Panc1 (cell line): Measurements from ENCODE around the gene IMP4. TPM values are rescaled to one million over a fixed set of nuclear protein-coding genes. Genes with fewer than 3 reads are reported as not detected.

Experiments used
- ATAC-seq: fragments of 200-7000 bp; cut with Tn5 transposase; 2 replicates; pipeline ENCODE4 v1.9.1; 2020; ENCODE audit warnings: mild to moderate bottlenecking, moderate library complexity
- BruUV-seq: library from RNA; stranded (reverse); fragments of 400-500 nt; replicated peaks from 2 replicates; lab custom pipeline; 2021; lab: Mats Ljungman, UMichigan
- CTCF ChIA-PET: fragments of 300-600 bp; sonication (Branson Sonifier 250); formaldehyde crosslinking; loops from one replicate; lab custom pipeline; 2022; ENCODE audit warnings: antibody characterized with exemption; lab: Charles Lee
- POLR2A ChIA-PET: fragments of 300-600 bp; sonication (Branson Sonifier 250); formaldehyde crosslinking; loops from one replicate; lab custom pipeline; 2022; ENCODE audit warnings: antibody characterized with exemption; lab: Charles Lee
- DNase-seq: peaks from one replicate; pipeline ENCODE4 v3.0.0-alpha.2; 2010; ENCODE audit warnings: low read depth, low spot score
- H3K27ac ChIP-seq: 2 replicates; pipeline ENCODE4 v1.5.1; 2011; ENCODE audit warnings: mild to moderate bottlenecking, low read length, inconsistent platforms
- H3K27me3 ChIP-seq: fragments of 200-500 bp; sonication (Bioruptor generic); 2 replicates; pipeline ENCODE4 v1.6.0; 2014; ENCODE audit warnings: low read length, inconsistent platforms; ENCODE audit not compliant: control insufficient read depth, insufficient read depth
- H3K36me3 ChIP-seq: fragments of 200-500 bp; sonication (Bioruptor generic); 2 replicates; pipeline ENCODE4 v1.5.1; 2014; ENCODE audit warnings: inconsistent platforms, mild to moderate bottlenecking, low read length, moderate library complexity; ENCODE audit not compliant: control insufficient read depth, insufficient read depth
- H3K4me1 ChIP-seq: 2 replicates; pipeline ENCODE4 v1.5.1; 2011; ENCODE audit warnings: inconsistent platforms, mild to moderate bottlenecking, low read length, moderate library complexity; ENCODE audit not compliant: control insufficient read depth, insufficient read depth
- H3K4me3 ChIP-seq, 2 experiments: 2 replicates each; pipeline ENCODE4 v1.5.1; 2011 to 2012; ENCODE audit warnings: low read depth in 2 of 2, low read length in 2 of 2, mild to moderate bottlenecking in 2 of 2, inconsistent platforms in 1 of 2, moderate library complexity in 1 of 2
- H3K9me3 ChIP-seq: fragments of 200-500 bp; sonication (Bioruptor generic); 2 replicates; pipeline ENCODE4 v1.5.1; 2014; ENCODE audit warnings: low read depth, mild to moderate bottlenecking, inconsistent platforms, low read length, moderate library complexity; ENCODE audit not compliant: control insufficient read depth, insufficient read depth
- CTCF ChIP-seq: fragments of 450-650 bp; IDR thresholded peaks from 2 replicates; pipeline ENCODE4 v1.5.1; 2017; ENCODE audit warnings: mild to moderate bottlenecking
- POLR2AphosphoS5 ChIP-seq: IDR thresholded peaks from 2 replicates; pipeline ENCODE4 v1.6.1; 2012; ENCODE audit warnings: mild to moderate bottlenecking, low read depth, low read length, moderate library complexity
- REST ChIP-seq, 2 experiments: IDR thresholded peaks; 2 replicates each; pipeline ENCODE4 v1.6.1; 2011 to 2012; ENCODE audit warnings: low read depth in 2 of 2, control low read depth in 1 of 2, low read length in 1 of 2, mild to moderate bottlenecking in 1 of 2, moderate library complexity in 1 of 2; ENCODE audit not compliant: insufficient read depth in 1 of 2
- SIN3A ChIP-seq: IDR thresholded peaks from 2 replicates; pipeline ENCODE4 v1.6.1; 2012; ENCODE audit warnings: low read depth, mild to moderate bottlenecking, low read length, moderate library complexity, borderline replicate concordance; ENCODE audit not compliant: insufficient read depth
- TCF7L2 ChIP-seq: IDR thresholded peaks from 2 replicates; pipeline ENCODE4 v1.6.1; 2011; ENCODE audit warnings: mild to moderate bottlenecking, low read depth, low read length, inconsistent platforms
- in situ Hi-C: cut with HindIII; loops from 2 replicates; pipeline ENCODE4 v1.10.0; 2016; ENCODE audit warnings: low sequenced_read_pairs, low pct_unique_long_range_greater_than_20kb
- intact Hi-C: fragments of 100-400 bp; cut with micrococcal nuclease; formaldehyde crosslinking; loops from one replicate; pipeline ENCODE4 v1.10.0; 2022; ENCODE audit not compliant: unreplicated experiment
- total RNA-seq: library from RNA; stranded (reverse); gene quantifications from one replicate; pipeline ENCODE4 v1.2.1, GENCODE V29; 2021; ENCODE audit not compliant: unreplicated experiment

IMP4 gene
- total RNA-seq, 1 experiment from 2014 or later, result 104 TPM

GRCh38 chr2:130313812-130314334 lies 28.8 kb upstream of the IMP4 start:
- no TSS peak for BruUV-seq
- Histone ChIP-seq H3K4me1 (no peaks in the 10 kb centered on the region; the same call in 1 of the 2 replicates), H3K36me3 (no peaks in the 10 kb centered on the region), H3K4me3 (no peak overlapping the region), H3K9me3 (no peaks in the 10 kb centered on the region), H3K27me3 (peaks cover 6% of the 10 kb centered on the region), H3K27ac (no peak overlapping the region)
- DNase-seq (no peak), ATAC-seq (0 out of 2 replicates have a peak, but pooled peaks have one; percentile 23)
- in situ Hi-C loops (no loop called here), intact Hi-C loops (no loop called here)
- ChIA-PET CTCF (interaction anchor here (0.8 kb wide), 1 partner anchor 73 kb away, joined by 10 read pairs; no protein-coding TSS in a partner anchor), POLR2A (no interaction called here)
- TF ChIP-seq POLR2AphosphoS5, result no peak
- no peak for TF ChIP-seq SIN3A
- TF ChIP-seq TCF7L2, result no peak
- TF ChIP-seq CTCF, result no peak
- TF ChIP-seq REST (IDR thresholded peaks at IDR 0.05; ENCODE audit: insufficient read depth in 1 of 2, low read depth in 2 of 2, low read length in 1 of 2), result no peak

- CTCF ChIA-PET, result interaction anchor here (0.6 kb wide), 1 partner anchor 26 kb away, joined by 4 read pairs; no protein-coding TSS in a partner anchor
- Histone ChIP-seq H3K36me3 (no peaks in the 10 kb centered on the region), H3K27ac (no peak overlapping the region), H3K9me3 (no peaks in the 10 kb centered on the region), H3K4me1 (no peaks in the 10 kb centered on the region; the same call in 1 of the 2 replicates), H3K4me3 (no peak overlapping the region), H3K27me3 (peaks cover 3% of the 10 kb centered on the region)
- POLR2A ChIA-PET, result no interaction called here
- in situ Hi-C loops, result no loop called here
- DNase-seq, result no peak
- ATAC-seq, result peak; percentile 55; the same call in 1 of the 2 replicates
- no TSS peak for BruUV-seq
- no peak for TF ChIP-seq TCF7L2
- TF ChIP-seq SIN3A, result no peak
- no peak for TF ChIP-seq CTCF
- TF ChIP-seq POLR2AphosphoS5, result no peak
- no peak for TF ChIP-seq REST (IDR thresholded peaks at IDR 0.05; ENCODE audit: insufficient read depth in 1 of 2, low read depth in 2 of 2, low read length in 1 of 2)
- intact Hi-C loops, result no loop called here
Observed at GRCh38 chr2:130314377-130314776, 28.3 kb upstream of the IMP4 start.
